Sciatic nerve (tissue), 2 donors: ENCODE results near the gene GJD3. TPM values are rescaled to one million over a fixed set of nuclear protein-coding genes. Genes with fewer than 3 reads are reported as not detected.
"Not testable (repeated sequence)": the region's sequence is repeated elsewhere in the genome, so short reads cannot be mapped to it uniquely, and the experiment has no call there.

Source experiments
- ATAC-seq: fragments of 200-7000 bp; cut with Tn5 transposase; one replicate; pipeline ENCODE4 v1.9.1; 2020; ENCODE audit warnings: mild to moderate bottlenecking, moderate library complexity
- DNase-seq: peaks from one replicate; pipeline ENCODE4 v3.0.0-alpha.2; 2020; ENCODE audit warnings: low spot score
- intact Hi-C: fragments of 100-400 bp; cut with DNase I; formaldehyde crosslinking; loops from one replicate; pipeline ENCODE4 v1.14.2; 2022
- total RNA-seq: library from RNA; stranded (reverse); fragmentation: NEBNext Ultra II Directional; extraction: Animal tissue kit (Norgen Biotek cat#: 25700); gene quantifications from one replicate; pipeline ENCODE4 v1.2.1, GENCODE V29; 2021
- donor health status: DM: no; HTN: no; CAD: no.
- donor health status: DM: no; HTN: no; CAD: no.

The GJD3 gene, protein sequence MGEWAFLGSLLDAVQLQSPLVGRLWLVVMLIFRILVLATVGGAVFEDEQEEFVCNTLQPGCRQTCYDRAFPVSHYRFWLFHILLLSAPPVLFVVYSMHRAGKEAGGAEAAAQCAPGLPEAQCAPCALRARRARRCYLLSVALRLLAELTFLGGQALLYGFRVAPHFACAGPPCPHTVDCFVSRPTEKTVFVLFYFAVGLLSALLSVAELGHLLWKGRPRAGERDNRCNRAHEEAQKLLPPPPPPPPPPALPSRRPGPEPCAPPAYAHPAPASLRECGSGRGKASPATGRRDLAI
- not detected for total RNA-seq

DNA sequence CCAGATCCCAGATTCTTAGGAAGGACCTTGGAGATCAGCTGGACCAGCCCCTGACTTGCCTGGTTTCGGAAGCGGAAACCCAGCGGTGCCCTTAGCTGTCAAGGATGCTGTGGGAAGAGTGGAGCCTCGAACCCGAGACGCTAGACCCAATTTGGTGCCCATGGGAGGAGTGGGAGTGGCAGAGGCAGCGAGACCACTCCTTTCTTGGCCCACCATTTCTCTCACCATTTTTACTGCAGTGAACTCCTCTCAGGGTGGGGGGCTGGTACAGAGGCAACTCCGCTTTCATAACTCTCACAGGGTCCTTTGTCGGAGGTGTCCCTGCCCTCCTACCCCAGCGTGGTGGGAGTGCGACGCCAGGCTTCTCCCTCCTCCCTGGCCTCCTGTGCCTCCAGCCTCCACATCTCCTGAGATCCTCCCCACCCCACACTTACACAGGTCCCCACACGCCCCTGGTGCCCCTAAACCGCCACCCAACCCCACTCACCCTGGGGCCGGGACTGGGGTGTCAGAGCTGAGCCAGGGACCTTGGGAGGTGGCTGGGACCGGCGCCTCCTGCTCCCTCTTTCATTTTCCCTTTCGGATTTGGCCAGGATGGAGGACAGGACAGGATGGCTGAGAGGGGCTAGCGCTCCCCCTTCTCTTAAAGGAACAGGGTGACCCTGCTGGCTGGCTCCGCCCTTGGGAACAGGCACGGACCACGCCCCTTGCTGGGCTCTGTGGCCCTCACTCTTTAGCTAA lies at the start of gene GJD3:
GJD3 (minus strand) TSS at position 617 of the 741 bp plus-strand sequence. CDS start 922 bp downstream, outside the sequence.
- no peak for ATAC-seq
- no peak for DNase-seq
- intact Hi-C loops, result no loop called here

DNA sequence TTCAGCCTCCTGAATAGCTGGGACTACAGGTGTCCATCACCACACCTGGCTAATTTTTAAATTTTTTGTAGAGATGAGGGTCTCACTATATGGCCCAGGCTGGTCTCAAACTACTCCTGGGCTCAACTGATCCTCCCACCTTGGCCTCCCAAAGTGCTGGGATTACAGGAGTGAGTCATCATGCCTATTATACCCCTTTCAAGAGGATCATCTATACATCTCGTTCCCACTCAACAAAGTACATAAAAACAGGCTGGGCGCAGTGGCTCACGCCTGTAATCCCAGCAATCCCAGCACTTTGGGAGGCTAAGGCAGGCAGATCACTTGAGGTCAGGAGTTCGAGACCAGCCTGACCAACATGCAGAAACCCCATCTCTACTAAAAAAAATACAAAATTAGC lies 49.8 kb upstream of the GJD3 start:
- ATAC-seq, DNase-seq, intact Hi-C loops: not testable (repeated sequence)

DNA sequence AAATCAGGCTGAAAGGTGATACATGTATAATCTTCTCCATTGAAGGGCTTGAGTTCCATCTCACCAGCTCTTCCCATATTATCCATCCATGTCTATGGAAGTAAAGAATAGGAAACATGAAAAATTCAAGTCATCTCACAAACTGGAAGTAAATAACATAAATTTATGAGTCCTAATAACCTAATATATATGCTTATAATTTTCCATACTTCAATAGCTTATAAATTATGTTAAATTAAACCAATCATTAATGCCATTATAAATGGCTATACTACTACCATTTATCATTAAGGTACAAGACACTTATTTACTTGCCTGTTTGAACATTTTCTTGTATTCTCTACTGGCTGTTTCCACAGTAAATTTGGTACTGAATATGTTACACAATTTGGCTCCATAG lies 48.3 kb upstream of the GJD3 start:
- ATAC-seq (no peak), DNase-seq (no peak)
- intact Hi-C loops, result no loop called here

DNA sequence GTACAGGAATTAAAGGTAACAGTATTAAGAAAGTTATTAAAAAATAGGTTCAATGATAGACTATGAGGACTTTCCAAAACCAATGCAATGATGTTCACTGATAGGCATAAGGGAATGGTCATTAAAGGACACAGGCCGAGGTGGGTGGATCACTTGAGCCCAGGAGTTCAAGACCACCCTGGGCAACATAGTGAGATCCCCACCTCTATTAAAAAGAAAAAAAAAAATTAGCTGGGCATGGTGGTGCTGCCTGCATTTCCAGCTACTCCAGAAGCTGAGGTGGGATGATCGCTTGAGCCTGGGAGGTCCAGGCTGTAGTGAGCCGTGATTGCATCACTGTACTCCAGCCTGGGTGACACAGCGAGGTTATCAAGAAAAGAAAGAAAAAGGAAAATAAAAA lies 47.3 kb upstream of the GJD3 start:
- intact Hi-C loops, result no loop called here
- ATAC-seq, result no peak
- DNase-seq, result no peak

DNA sequence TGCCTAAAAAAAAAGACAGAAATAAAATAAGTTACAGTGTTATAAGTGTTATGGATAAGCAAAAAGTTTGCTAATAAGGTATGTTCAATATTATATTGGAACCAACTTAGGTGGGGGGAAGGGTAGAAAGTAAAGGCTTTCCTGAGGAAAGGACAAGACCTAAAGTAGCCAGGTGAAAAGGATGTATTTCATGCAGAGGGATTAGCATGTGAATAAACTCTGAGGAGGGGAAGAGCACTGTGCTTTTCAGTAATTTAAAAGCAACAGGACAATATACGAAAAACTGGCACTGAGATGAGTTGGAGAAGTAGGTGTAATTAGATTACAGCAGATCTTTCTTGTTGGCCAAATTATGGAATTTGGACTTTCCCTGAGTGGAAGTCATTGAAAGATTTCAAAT lies 45.5 kb upstream of the GJD3 start:
- DNase-seq (no peak), ATAC-seq (no peak)
- intact Hi-C loops, result no loop called here

DNA sequence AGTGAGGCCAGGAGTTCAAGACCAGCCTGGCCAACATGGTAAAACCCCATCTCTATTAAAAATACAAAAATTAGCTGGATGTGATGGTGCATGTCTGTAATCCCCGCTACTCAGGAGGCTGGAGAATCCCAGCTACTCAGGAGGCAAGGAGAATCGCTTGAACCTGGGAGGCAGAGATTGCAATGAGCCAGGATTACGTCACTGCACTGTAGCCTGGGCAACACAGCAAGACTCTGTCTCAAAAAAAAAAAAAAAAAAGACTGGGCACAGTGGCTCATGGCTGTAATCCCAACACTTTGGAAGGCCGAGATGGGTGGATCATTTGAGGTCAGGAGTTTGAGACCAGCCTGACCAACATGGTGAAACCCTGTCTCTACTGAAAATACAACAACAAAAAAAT lies 45.0 kb upstream of the GJD3 start:
- intact Hi-C loops, ATAC-seq, DNase-seq: not testable (repeated sequence)

DNA sequence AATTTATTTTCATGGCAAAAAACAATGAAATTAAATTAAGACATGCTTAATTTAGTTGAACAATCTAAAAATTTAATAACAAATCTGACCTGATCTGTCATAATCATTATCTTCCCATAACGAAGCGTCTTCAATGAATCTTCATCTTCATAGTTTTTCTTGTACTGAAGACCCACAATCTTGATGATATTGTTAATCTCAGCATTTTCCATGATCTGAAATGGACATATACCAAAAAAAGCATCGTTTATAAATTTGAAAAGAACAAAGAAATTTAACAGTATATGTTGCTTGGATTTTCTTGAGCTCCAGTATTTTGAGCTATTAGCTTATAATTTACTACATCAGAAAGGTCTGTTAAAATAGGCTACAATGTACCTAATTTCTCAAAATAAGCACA lies 42.9 kb upstream of the GJD3 start:
- ATAC-seq (no peak), DNase-seq (no peak)
- intact Hi-C loops, result no loop called here

DNA sequence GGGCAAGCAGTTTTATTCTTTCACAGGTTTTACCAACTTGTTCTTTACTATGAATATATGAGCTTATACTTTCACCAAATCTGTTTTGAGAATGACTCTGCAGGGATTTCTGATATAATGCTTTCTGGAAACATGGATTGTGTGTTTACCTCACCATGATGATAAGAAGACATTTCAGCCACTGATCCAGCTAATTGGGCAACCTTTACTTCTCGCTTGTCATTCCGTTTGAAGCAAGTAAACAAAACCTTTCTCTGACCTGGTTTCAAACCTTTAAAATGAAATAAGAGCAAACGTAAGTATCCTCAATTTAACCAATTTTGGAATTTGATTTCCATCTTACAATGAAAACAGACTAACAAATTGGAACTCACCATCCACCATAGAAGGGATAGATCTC lies 39.5 kb upstream of the GJD3 start:
- intact Hi-C loops, result no loop called here
- ATAC-seq (no peak), DNase-seq (no peak)

DNA sequence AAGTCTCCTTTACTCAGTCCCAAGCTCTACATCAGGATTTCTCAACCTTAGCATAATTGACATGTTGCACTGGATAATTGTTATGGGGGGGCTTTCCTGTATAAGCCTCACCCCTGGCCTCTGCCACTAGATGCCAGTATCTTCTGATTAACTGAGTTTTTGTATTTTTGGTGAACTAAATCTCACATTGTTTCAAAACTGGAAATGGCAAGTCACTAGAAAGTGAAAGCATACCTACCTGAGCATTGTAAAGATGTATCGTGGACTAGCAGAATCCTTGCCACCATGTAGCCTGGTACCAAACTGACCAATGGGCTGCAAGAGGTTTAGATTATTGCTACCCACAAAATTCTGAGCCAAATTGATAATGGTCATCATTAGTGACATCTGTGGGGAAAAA lies 38.1 kb upstream of the GJD3 start:
- no peak for ATAC-seq

DNA sequence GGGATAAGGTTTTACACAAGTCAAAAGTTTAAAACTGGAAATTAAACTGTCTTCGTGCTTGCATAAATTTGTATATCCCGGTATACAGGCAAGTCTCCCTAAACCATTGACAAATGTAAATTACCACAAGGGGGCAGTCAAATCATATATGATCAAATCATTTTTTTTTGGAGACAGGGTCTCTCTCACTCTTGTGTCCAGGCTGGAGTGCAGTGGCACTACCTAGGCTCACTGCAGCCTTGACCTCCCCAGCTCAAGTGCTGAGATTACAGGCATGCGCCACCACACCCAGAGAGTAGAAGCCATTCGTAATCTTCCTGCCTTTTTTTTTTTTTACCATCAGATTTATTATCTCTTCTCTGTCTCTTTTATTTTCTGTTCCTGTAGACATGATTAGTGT lies 34.6 kb upstream of the GJD3 start:
- intact Hi-C loops, result no loop called here
- ATAC-seq, result peak; percentile 65

More for the DNA sequence above, 38.1 kb upstream of the GJD3 start:
- no peak for DNase-seq
- intact Hi-C loops, result no loop called here

DNA sequence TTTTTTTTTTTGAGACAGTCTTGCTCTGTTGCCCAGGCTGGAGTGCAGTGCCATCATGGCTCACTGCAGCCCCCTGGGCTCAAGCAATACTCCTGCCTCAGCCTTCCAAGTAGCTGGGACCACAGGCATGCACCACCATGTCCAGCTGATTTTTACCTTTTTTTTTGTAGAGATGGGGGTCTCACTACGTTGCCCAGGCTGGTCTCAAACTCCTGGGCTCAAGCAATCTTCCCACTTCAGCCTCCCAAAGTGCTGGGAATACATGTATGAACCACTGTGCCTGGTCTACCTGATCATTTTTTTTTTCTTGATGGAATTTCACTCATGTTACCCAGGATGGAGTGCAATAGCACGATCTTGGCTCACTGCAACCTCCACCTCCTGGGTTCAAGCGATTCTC lies 22.0 kb upstream of the GJD3 start:
- ATAC-seq, intact Hi-C loops, DNase-seq: not testable (repeated sequence)

More for the DNA sequence above, 34.6 kb upstream of the GJD3 start:
- no peak for DNase-seq

DNA sequence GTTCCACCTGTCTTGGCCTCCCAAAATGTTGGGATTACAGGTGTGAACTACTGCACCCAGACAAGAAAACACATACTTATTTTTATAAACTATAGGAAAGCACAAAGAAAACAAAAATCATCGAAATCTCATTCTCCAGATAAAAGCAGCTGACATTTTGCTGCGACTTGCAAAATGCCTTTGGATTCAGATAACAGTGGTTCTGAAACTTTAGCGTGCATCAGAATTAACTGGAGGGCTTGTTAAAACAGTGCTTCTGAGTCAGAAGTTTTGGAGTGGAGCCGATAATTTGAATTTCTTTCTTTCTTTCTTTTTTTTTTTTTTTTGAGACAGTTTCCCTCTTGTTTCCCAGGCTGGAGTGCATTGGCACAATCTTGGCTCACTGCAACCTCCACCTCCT lies 17.7 kb upstream of the GJD3 start:
- intact Hi-C loops, result no loop called here
- ATAC-seq, result no peak
- DNase-seq, result no peak

DNA sequence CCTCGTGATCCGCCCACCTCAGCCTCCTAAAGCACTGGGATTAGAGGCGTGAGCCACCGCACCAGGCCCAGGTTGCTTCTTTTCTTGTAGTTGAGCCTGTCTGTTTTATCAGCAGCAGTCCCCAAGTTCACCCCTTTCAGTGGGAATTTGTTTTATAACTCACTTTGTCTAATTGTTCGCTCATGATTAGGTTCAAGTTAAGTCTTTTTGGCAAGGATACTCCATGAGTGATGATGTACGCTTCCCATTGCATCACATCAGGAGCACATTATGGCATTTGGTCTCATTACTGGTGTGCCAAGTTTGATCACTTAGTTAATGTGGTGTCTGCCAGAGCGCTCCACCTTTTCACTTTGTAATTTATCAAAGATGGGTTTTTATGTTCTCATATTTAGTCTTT lies 14.4 kb upstream of the GJD3 start:
- intact Hi-C loops, result loop anchor here (5.0 kb wide), 1 partner anchor 1572 kb away; no protein-coding TSS in a partner anchor
- no peak for DNase-seq
- ATAC-seq, result no peak

DNA sequence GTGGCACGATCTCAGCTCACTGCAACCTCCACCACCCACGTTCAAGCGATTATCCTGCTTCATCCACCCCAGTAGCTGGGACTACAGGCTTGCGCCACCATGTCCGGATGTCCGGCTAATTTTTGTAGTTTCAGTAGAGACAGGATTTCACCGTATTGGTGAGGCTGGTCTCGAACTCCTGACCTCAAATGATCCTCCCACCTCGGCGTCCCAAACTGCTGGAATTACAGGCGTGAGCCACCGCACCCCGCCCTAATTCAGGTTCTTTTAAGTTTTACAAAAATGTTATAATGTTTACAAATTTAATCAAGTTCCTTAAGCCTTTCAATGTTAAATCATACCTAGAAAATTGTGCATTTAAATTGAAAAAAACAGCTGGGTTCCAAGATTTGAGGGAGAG lies 13.3 kb upstream of the GJD3 start:
- intact Hi-C loops, result loop anchor here (5.0 kb wide), 1 partner anchor 1571 kb away; no protein-coding TSS in a partner anchor
- DNase-seq, result no peak
- ATAC-seq, result no peak

DNA sequence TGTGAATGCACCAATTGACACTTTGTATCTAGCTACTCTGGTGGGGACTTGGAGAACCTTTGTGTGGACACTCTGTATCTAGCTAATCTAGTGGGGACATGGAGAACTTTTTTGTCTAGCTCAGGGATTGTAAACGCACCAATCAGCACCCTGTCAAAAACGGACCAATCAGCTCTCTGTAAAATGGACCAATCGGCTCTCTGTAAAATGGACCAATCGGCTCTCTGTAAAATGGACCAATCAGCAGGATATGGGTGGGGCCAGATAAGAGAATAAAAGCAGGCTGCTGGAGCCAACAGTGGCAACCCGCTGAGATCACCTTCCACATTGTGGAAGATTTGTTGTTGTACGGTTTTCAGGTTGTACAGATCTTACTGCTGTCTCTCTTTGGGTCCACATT lies 12.0 kb upstream of the GJD3 start:
- intact Hi-C loops, result loop anchor here (5.0 kb wide), 1 partner anchor 1569 kb away; no protein-coding TSS in a partner anchor
- not testable (repeated sequence) for ATAC-seq, DNase-seq

DNA sequence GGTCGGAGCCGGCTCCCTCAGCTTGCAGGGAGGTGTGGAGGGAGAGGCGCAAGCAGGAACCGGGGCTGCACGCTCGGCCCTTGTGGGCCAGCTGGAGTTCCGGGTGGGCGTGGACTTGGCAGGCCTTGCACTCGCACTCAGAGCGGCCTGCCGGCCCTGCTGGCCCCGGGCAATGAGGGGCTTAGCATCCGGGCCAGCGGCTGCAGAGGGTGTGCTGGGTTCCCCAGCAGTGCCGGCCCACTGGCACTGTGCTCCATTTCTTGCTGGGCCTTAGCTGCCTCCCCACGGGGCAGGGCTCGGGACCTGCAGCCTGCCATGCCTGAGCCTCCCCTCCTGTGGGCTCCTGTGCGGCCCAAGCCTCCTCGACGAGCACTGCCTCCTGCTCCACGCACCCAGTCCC lies 11.2 kb upstream of the GJD3 start:
- intact Hi-C loops, result loop anchor here (5.0 kb wide), 1 partner anchor 1568 kb away; no protein-coding TSS in a partner anchor
- DNase-seq, ATAC-seq: not testable (repeated sequence)

DNA sequence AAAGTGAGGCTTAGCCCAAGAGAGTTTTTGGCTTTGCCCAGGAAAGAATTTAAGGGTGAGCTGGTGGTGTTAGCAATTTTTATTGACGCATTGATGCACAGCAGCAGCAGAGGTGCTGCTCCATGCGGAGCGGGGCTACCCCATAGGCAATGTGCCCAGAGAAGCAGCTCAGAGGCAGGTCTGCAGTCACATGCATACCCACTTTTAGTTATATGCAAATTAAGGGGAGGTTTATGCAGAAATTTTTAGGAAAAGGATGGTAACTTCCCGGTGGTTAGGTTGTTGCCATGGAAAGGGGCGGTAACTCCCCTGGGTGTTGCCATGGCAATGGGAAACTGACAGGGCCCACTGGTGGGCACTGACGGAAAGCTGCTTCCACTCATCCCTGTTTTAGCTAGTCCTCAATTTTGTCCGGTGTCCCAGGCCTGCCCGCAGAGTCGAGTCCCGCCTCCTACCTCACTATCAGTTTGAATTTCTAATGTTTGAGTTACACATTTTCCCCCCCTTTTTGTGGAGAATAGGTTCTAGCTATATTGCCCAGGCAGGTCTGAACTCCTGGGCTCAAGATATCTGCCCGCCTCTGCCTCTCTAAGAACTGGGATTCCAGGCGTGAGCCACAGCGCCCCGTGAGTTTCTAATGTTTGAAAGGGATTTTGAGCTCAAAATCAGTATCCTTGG lies 10.4 kb upstream of the GJD3 start:
- ATAC-seq (no peak), DNase-seq (no peak)
- intact Hi-C loops, result loop anchor here (5.0 kb wide), 1 partner anchor 1568 kb away; no protein-coding TSS in a partner anchor

DNA sequence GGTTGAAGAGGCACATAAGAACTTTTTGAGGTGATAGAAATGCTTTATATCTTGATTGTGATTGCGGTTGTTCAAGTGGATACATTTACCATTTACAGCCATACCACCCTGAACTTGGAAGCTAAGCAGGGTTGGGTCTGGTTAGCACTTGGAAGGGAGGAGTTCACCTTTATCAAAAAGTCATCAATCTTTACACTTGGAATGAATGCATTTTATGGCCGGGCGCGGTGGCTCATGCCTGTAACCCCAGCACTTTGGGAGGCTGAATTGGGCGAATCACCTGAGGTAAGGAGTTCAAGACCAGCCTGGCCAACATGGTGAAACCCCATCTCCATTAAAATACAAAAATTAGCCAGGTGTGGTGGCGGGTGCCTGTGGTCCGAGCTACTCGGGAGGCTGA lies 9.5 kb upstream of the GJD3 start:
- DNase-seq, result no peak
- intact Hi-C loops, result no loop called here

DNA sequence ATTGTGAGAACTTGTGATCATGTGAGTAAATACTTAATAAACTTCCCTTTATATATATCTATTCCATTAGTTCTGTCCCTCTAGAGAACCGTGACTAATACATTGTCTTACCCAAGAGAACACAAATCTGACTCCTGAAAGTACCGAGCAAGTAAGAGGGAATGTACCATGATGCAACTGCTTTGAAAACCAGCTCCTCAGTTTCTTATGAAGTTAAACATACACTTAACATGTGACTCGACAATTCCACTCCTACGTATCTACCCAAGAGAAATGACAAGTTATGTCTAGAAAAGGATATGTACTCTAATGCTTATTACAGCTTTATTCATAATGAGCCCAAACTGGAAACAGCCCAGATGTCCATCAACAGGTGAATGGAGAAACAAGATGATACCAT lies 8.8 kb upstream of the GJD3 start:
- intact Hi-C loops, result no loop called here
- no peak for DNase-seq
- ATAC-seq, result no peak

More for the DNA sequence above, 9.5 kb upstream of the GJD3 start:
- ATAC-seq, result no peak

DNA sequence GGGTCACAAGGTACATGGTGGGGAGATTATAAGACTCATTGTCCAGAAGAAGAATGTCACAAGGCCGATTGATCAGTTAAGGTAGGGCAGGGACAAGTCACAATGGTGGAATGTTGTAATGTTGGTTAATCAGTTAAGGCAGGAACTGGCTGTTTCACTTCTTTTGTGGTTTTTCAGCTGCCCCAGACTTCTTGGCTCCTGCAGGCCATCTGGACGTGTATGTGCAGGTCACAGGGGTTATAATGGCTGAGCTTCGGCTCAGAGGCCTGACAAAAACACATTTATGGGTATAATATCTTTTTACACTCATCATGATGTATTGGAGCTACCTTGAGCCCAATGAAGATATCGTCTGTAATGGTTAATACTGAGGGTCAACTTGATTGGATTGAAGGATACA lies 8.1 kb upstream of the GJD3 start:
- intact Hi-C loops, DNase-seq, ATAC-seq: not testable (repeated sequence)
